Gastrocnemius medialis (tissue), 4 donors: ENCODE measurements around the gene AIFM1.

Source experiments
- CTCF ChIP-seq, 5 experiments: fragments of 450-650 bp in 3 of 5; fragments of 200-600 bp in 2 of 5; sonication (generic) in 2 of 5; IDR thresholded peaks in 4 of 5; conservative IDR thresholded peaks in 1 of 5; 1 replicate in 4 of 5; 2 replicates in 1 of 5; pipeline ENCODE4 v1.5.1; 2016 to 2019; ENCODE audit warnings: antibody characterized with exemption in 5 of 5, mild to moderate bottlenecking in 3 of 5, moderate library complexity in 3 of 5
- POLR2A ChIP-seq, 2 donors: fragments of 450-650 bp; IDR thresholded peaks; one replicate each; pipeline ENCODE4 v1.6.1; 2017; ENCODE audit warnings: antibody characterized with exemption in 2 of 2, mild to moderate bottlenecking in 2 of 2, moderate library complexity in 2 of 2

GRCh38 chrX:130098210-130098552, 67.5 kb downstream of the AIFM1 start:
- TF ChIP-seq CTCF (IDR thresholded peaks at IDR 0.05 in 4 of 5, conservative IDR thresholded peaks at IDR 0.05 in 1 of 5) = no peak
- TF ChIP-seq POLR2A (IDR thresholded peaks at IDR 0.05) = no peak
